ENCODE measurements around the gene NFE2L3. TPM values are rescaled to one million over a fixed set of nuclear protein-coding genes. Genes with fewer than 3 reads are reported as not detected.
"Not testable (repeated sequence)": the region's sequence is repeated elsewhere in the genome, so short reads cannot be mapped to it uniquely, and the experiment has no call there.

NFE2L3 gene
- total and polyA plus RNA-seq, 2 donors (not counting 3 experiments of a cell fraction or from before 2014, with no cell fraction given) = 29.6 to 40.2 TPM

- Histone ChIP-seq H3K4me1 (ENCODE audit: control insufficient read depth, extremely low read depth, insufficient read depth, low read length) (no peaks in the 10 kb centered on the region), H3K79me2 (ENCODE audit: control insufficient read depth, insufficient read depth, low read length) (peaks cover 13% of the 10 kb centered on the region), H3K9ac (replicated peaks; ENCODE audit: extremely low read depth, insufficient read depth, low read length) (no peak overlapping the region), H3K9me3 (replicated peaks; ENCODE audit: control insufficient read depth, insufficient read depth, low read length) (no peaks in the 10 kb centered on the region), H3K4me3 (replicated peaks in 1 of 3; ENCODE audit: insufficient read depth in 1 of 3, low read depth in 1 of 3, low read length in 3 of 3) (no peak overlapping the region), H3K36me3 (ENCODE audit: control insufficient read depth in 2 of 2, extremely low read depth in 1 of 2, insufficient read depth in 2 of 2, low read length in 2 of 2) (no peaks in the 10 kb centered on the region), H3K9me1 (replicated peaks; ENCODE audit: control insufficient read depth, extremely low read depth, insufficient read depth, low read length) (no peaks in the 10 kb centered on the region), H4K20me1 (replicated peaks; ENCODE audit: control insufficient read depth, extremely low read depth, insufficient read depth, low read length) (no peaks in the 10 kb centered on the region), H3K4me2 (ENCODE audit: insufficient read depth, low read length) (no peak overlapping the region), H3K27me3 (ENCODE audit: control insufficient read depth in 2 of 2, insufficient read depth in 2 of 2, low read length in 2 of 2) (no peaks in the 10 kb centered on the region), H3K27ac (ENCODE audit: insufficient read depth, low read depth, low read length) (no peak overlapping the region), H2AFZ (ENCODE audit: low read depth, low read length) (no peak overlapping the region)
- TF ChIP-seq, protein P1, sequence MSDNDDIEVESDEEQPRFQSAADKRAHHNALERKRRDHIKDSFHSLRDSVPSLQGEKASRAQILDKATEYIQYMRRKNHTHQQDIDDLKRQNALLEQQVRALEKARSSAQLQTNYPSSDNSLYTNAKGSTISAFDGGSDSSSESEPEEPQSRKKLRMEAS (IDR thresholded peaks at IDR 0.05; ENCODE audit: insufficient read depth, insufficient read length) = no peak
- TF ChIP-seq MYC (IDR thresholded peaks at IDR 0.05; ENCODE audit: low read depth, low read length) = no peak
- TF ChIP-seq FOS (IDR thresholded peaks at IDR 0.05; ENCODE audit: borderline replicate concordance, insufficient read depth, low read length) = no peak
- TF ChIP-seq, protein P2, sequence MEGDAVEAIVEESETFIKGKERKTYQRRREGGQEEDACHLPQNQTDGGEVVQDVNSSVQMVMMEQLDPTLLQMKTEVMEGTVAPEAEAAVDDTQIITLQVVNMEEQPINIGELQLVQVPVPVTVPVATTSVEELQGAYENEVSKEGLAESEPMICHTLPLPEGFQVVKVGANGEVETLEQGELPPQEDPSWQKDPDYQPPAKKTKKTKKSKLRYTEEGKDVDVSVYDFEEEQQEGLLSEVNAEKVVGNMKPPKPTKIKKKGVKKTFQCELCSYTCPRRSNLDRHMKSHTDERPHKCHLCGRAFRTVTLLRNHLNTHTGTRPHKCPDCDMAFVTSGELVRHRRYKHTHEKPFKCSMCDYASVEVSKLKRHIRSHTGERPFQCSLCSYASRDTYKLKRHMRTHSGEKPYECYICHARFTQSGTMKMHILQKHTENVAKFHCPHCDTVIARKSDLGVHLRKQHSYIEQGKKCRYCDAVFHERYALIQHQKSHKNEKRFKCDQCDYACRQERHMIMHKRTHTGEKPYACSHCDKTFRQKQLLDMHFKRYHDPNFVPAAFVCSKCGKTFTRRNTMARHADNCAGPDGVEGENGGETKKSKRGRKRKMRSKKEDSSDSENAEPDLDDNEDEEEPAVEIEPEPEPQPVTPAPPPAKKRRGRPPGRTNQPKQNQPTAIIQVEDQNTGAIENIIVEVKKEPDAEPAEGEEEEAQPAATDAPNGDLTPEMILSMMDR (IDR thresholded peaks at IDR 0.05; ENCODE audit: extremely low read depth in 1 of 2, insufficient read depth in 1 of 2, low read depth in 1 of 2, low read length in 2 of 2) = no peak
- no peak for TF ChIP-seq POLR2A (IDR thresholded peaks at IDR 0.05; ENCODE audit: low read depth, low read length)
- no peak for TF ChIP-seq GATA2 (IDR thresholded peaks at IDR 0.05; ENCODE audit: insufficient read depth, insufficient read length, low read depth, low read length)
- TF ChIP-seq EZH2 (IDR thresholded peaks at IDR 0.05; ENCODE audit: borderline replicate concordance, low read depth, low read length, severe bottlenecking) = no peak
- TF ChIP-seq JUN (IDR thresholded peaks at IDR 0.05; ENCODE audit: borderline replicate concordance, insufficient read depth, insufficient read length, low read depth) = no peak
- TF ChIP-seq POLR2AphosphoS5 (IDR thresholded peaks at IDR 0.05; ENCODE audit: insufficient read depth, low read depth, low read length) = no peak
- POLR2A ChIA-PET = no interaction called here
- CTCF ChIA-PET = interaction anchor here (0.7 kb wide), 1 partner anchor 11 kb away, joined by 4 read pairs; no protein-coding TSS in a partner anchor
- no peak for DNase-seq (ENCODE audit: low read depth, low spot score)
- intact Hi-C loops (cut with micrococcal nuclease) = no loop called here
- dilution Hi-C loops (cut with MboI; ENCODE audit: extremely low pct_ligation_motif_present, low sequenced_read_pairs) = no loop called here
- FAIRE-seq = no peak
- no TSS peak for BruUV-seq (replicated peaks)
Measured at GRCh38 chr7:26172048-26172447, 20.1 kb downstream of the NFE2L3 start.

DNA sequence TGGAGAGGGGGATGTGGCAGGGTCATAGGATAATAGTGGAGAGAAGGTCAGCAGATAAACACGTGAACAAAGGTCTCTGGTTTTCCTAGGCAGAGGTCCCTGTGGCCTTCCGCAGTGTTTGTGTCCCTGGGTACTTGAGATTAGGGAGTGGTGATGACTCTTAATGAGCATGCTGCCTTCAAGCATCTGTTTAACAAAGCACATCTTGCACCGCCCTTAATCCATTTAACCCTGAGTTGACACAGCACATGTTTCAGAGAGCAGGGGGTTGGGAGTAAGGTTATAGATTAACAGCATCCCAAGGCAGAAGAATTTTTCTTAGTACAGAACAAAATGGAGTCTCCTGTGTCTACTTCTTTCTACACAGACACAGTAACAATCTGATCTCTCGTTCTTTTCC lies 23.9 kb downstream of the NFE2L3 start:
- H3K9me3 ChIP-seq (replicated peaks; ENCODE audit: control insufficient read depth, insufficient read depth, low read length); FAIRE-seq; H3K27me3 ChIP-seq (ENCODE audit: control insufficient read depth in 2 of 2, insufficient read depth in 2 of 2, low read length in 2 of 2); H4K20me1 ChIP-seq (replicated peaks; ENCODE audit: control insufficient read depth, extremely low read depth, insufficient read depth, low read length); BruUV-seq (replicated peaks); H2AFZ ChIP-seq (ENCODE audit: low read depth, low read length); DNase-seq (ENCODE audit: low read depth, low spot score); H3K9ac ChIP-seq (replicated peaks; ENCODE audit: extremely low read depth, insufficient read depth, low read length); POLR2A ChIA-PET; H3K27ac ChIP-seq (ENCODE audit: insufficient read depth, low read depth, low read length); H3K4me3 ChIP-seq (replicated peaks in 1 of 3; ENCODE audit: insufficient read depth in 1 of 3, low read depth in 1 of 3, low read length in 3 of 3); intact Hi-C loops (cut with micrococcal nuclease); H3K4me2 ChIP-seq (ENCODE audit: insufficient read depth, low read length); H3K36me3 ChIP-seq (ENCODE audit: control insufficient read depth in 2 of 2, extremely low read depth in 1 of 2, insufficient read depth in 2 of 2, low read length in 2 of 2); H3K79me2 ChIP-seq (ENCODE audit: control insufficient read depth, insufficient read depth, low read length); H3K4me1 ChIP-seq (ENCODE audit: control insufficient read depth, extremely low read depth, insufficient read depth, low read length); H3K9me1 ChIP-seq (replicated peaks; ENCODE audit: control insufficient read depth, extremely low read depth, insufficient read depth, low read length): not testable (repeated sequence)
- CTCF ChIA-PET = interaction anchor here (1.7 kb wide), 1 partner anchor 85 kb away, joined by 8 read pairs; no protein-coding TSS in a partner anchor
- dilution Hi-C loops (cut with MboI; ENCODE audit: extremely low pct_ligation_motif_present, low sequenced_read_pairs) = loop anchor here (25.0 kb wide), 1 partner anchor 986 kb away; the partner anchor contains the start of genes HOXA10, HOXA3, HOXA7 and HOXA9

DNA sequence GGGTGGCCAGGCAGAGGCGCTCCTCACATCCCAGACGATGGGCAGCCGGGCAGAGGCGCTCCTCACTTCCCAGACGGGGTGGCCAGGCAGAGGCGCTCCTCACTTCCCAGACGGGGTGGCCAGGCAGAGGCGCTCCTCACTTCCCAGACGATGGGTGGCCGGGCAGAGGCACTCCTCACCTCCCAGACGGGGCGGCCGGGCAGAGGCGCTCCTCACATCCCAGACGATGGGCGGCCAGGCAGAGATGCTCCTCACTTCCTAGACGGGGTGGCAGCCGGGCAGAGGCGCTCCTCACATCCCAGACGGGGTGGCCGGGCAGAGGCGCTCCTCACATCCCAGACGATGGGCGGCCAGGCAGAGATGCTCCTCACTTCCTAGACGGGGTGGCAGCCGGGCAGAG lies 24.7 kb downstream of the NFE2L3 start:
- H3K27me3 ChIP-seq (ENCODE audit: control insufficient read depth in 2 of 2, insufficient read depth in 2 of 2, low read length in 2 of 2); H3K4me3 ChIP-seq (replicated peaks in 1 of 3; ENCODE audit: insufficient read depth in 1 of 3, low read depth in 1 of 3, low read length in 3 of 3); H3K79me2 ChIP-seq (ENCODE audit: control insufficient read depth, insufficient read depth, low read length); BruUV-seq (replicated peaks); FAIRE-seq; intact Hi-C loops (cut with micrococcal nuclease); H3K27ac ChIP-seq (ENCODE audit: insufficient read depth, low read depth, low read length); H3K36me3 ChIP-seq (ENCODE audit: control insufficient read depth in 2 of 2, extremely low read depth in 1 of 2, insufficient read depth in 2 of 2, low read length in 2 of 2); H2AFZ ChIP-seq (ENCODE audit: low read depth, low read length); POLR2A ChIA-PET; H3K4me2 ChIP-seq (ENCODE audit: insufficient read depth, low read length); H3K9me3 ChIP-seq (replicated peaks; ENCODE audit: control insufficient read depth, insufficient read depth, low read length); DNase-seq (ENCODE audit: low read depth, low spot score); H3K4me1 ChIP-seq (ENCODE audit: control insufficient read depth, extremely low read depth, insufficient read depth, low read length); H3K9ac ChIP-seq (replicated peaks; ENCODE audit: extremely low read depth, insufficient read depth, low read length); CTCF ChIA-PET; H4K20me1 ChIP-seq (replicated peaks; ENCODE audit: control insufficient read depth, extremely low read depth, insufficient read depth, low read length); H3K9me1 ChIP-seq (replicated peaks; ENCODE audit: control insufficient read depth, extremely low read depth, insufficient read depth, low read length): not testable (repeated sequence)
- dilution Hi-C loops (cut with MboI; ENCODE audit: extremely low pct_ligation_motif_present, low sequenced_read_pairs) = loop anchor here (25.0 kb wide), 1 partner anchor 986 kb away; the partner anchor contains the start of genes HOXA10, HOXA3, HOXA7 and HOXA9

Measured in endothelial cell of umbilical vein (primary cell).